K562 (cell line): Measurements from ENCODE around the gene POLR3G. TPM values are rescaled to one million over a fixed set of nuclear protein-coding genes. Genes with fewer than 3 reads are reported as not detected.

Source experiments
- ADNP ChIP-seq: fragments of 200-800 bp; sonication (Bioruptor generic); IDR thresholded peaks from 2 replicates; pipeline ENCODE4 v1.6.1; 2016; ENCODE audit warnings: missing genetic modification characterization, missing compliant biosample characterization
- C11orf30 ChIP-seq: fragments of 450-650 bp; IDR thresholded peaks from 2 replicates; pipeline ENCODE4 v1.6.1; 2016; ENCODE audit warnings: low read depth, mild to moderate bottlenecking
- CREB1 ChIP-seq, 2 experiments: sonication (generic) in 1 of 2; formaldehyde crosslinking in 1 of 2; IDR thresholded peaks; 2 replicates each; pipeline versions ENCODE4 v1.6.1 to v1.8.0; 2012 to 2022; ENCODE audit warnings: inconsistent platforms in 1 of 2, mild to moderate bottlenecking in 1 of 2, missing genetic modification reagents in 1 of 2, moderate library complexity in 1 of 2
- EHMT2 ChIP-seq: fragments of 450-650 bp; IDR thresholded peaks from 2 replicates; pipeline ENCODE4 v1.6.1; 2018; ENCODE audit warnings: antibody characterized with exemption
- KDM5B ChIP-seq: fragments of 200-600 bp; sonication (generic); IDR thresholded peaks from 2 replicates; pipeline ENCODE4 v1.6.1; 2012; ENCODE audit warnings: low read depth, mild to moderate bottlenecking, moderate library complexity, low read length, control low read depth, inconsistent platforms; ENCODE audit not compliant: insufficient replicate concordance
- SMARCE1 ChIP-seq: fragments of 450-650 bp; IDR thresholded peaks from 2 replicates; pipeline ENCODE4 v1.7.1; 2016; ENCODE audit warnings: mild to moderate bottlenecking
- SNRNP70 ChIP-seq: fragments of 200-400 bp; formaldehyde crosslinking; optimal IDR thresholded peaks from 2 replicates; pipeline ENCODE3; 2017; ENCODE audit warnings: low read depth, low read length
- TEAD4 ChIP-seq, 2 experiments: sonication (generic) in 1 of 2; formaldehyde crosslinking in 1 of 2; IDR thresholded peaks; 2 replicates each; pipeline versions ENCODE4 v1.6.1 to v1.8.0; 2012 to 2022; ENCODE audit warnings: borderline replicate concordance in 1 of 2, inconsistent platforms in 1 of 2, low read length in 1 of 2, mild to moderate bottlenecking in 1 of 2, missing genetic modification reagents in 1 of 2
- WHSC1 ChIP-seq: IDR thresholded peaks from one replicate; pipeline ENCODE4 v1.6.1; 2012; ENCODE audit warnings: low read length, control low read depth, inconsistent platforms
- ZNF232 ChIP-seq: sonication (generic); formaldehyde crosslinking; IDR thresholded peaks from 2 replicates; pipeline ENCODE4 v1.8.0; 2022; ENCODE audit warnings: mild to moderate bottlenecking, missing genetic modification reagents
- polyA plus RNA-seq, 8 experiments: library from polyadenylated mRNA; depleted of rRNA in 4 of 8; stranded (reverse) in 5 of 8; unstranded in 3 of 8; fragments of >200 nt; fragmentation: Nextera tagmentation in 2 of 8; fragmentation: Illumina TruSeq in 1 of 8; extraction: Ambion mirVana in 2 of 8; extraction: Trizol in 1 of 8; gene quantifications; 2 replicates each; pipeline versions ENCODE4 v1.2.1 to v1.2.3, GENCODE V29; 2011 to 2014; ENCODE audit warnings: inconsistent platforms in 1 of 8, missing spikeins in 1 of 8
- total RNA-seq, 7 experiments: library from RNA; depleted of rRNA in 6 of 7; stranded (reverse); fragments of >200 nt in 6 of 7; fragmentation: Illumina TruSeq in 2 of 7; extraction: Trizol in 2 of 7; gene quantifications; 2 replicates each; pipeline versions ENCODE4 v1.2.1 to v1.2.3, GENCODE V29; 2011 to 2021; ENCODE audit warnings: low replicate concordance in 1 of 7
- TF ChIP-seq, protein P1 (sequence below): fragments of 200-800 bp; sonication (Bioruptor generic); IDR thresholded peaks from 2 replicates; pipeline ENCODE4 v1.6.1; 2016; ENCODE audit warnings: missing genetic modification characterization, missing compliant biosample characterization
- TF ChIP-seq, protein P2 (sequence below): fragments of 250-450 bp; sonication (Bioruptor Pico); IDR thresholded peaks from 2 replicates; pipeline ENCODE4 v1.5.0; 2021; ENCODE audit warnings: mild to moderate bottlenecking, moderate library complexity

POLR3G gene
- total and polyA plus RNA-seq, 9 of the 15 experiments (the other 6 are each of a cell fraction or from before 2014, with no cell fraction given) = 39.0 to 111 (median 59.0) TPM

DNA sequence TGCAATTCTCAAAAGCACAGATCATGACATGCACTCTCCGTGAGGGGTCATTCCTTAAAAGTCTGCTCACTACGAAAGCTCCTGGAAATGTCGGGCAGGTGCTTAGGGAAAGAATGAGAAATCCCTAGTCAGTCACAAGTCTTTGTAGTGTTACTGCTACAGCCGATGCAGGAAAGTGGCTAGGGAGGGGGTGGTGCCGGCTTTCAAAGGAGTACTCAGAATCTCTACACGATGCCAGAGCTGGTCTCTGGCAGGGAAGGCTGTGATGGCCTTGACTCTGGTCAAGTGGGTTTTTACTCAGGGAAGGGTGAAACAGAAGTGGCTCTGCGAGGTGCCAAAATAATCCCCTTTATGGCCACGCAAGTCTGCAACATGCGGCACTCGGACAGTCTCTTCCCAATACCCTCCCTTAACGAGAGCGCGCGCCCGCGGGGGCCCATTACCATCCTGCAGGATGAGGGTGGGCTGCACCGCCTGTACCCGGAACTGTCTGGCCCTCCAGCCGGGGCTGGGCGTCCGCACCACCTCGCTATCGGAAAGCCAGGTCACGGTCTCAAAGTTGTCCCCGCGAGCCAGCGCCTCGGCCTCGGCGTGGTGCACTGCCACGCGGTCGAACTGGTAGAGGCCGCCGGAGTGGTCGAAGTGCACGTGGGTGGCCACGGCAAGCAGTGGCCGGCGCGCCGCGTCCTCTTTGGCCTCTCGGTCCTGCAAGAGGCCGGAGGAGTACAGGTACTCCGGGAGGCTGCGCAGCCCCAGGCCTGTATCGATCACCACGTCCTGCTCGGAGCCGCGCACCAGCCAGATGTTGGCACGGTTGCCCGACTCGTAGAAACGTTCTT is 1.0 kb upstream of the POLR3G start (continued):
- TF ChIP-seq ADNP = no peak
- TF ChIP-seq SMARCE1 = no peak
- TF ChIP-seq, protein P1, sequence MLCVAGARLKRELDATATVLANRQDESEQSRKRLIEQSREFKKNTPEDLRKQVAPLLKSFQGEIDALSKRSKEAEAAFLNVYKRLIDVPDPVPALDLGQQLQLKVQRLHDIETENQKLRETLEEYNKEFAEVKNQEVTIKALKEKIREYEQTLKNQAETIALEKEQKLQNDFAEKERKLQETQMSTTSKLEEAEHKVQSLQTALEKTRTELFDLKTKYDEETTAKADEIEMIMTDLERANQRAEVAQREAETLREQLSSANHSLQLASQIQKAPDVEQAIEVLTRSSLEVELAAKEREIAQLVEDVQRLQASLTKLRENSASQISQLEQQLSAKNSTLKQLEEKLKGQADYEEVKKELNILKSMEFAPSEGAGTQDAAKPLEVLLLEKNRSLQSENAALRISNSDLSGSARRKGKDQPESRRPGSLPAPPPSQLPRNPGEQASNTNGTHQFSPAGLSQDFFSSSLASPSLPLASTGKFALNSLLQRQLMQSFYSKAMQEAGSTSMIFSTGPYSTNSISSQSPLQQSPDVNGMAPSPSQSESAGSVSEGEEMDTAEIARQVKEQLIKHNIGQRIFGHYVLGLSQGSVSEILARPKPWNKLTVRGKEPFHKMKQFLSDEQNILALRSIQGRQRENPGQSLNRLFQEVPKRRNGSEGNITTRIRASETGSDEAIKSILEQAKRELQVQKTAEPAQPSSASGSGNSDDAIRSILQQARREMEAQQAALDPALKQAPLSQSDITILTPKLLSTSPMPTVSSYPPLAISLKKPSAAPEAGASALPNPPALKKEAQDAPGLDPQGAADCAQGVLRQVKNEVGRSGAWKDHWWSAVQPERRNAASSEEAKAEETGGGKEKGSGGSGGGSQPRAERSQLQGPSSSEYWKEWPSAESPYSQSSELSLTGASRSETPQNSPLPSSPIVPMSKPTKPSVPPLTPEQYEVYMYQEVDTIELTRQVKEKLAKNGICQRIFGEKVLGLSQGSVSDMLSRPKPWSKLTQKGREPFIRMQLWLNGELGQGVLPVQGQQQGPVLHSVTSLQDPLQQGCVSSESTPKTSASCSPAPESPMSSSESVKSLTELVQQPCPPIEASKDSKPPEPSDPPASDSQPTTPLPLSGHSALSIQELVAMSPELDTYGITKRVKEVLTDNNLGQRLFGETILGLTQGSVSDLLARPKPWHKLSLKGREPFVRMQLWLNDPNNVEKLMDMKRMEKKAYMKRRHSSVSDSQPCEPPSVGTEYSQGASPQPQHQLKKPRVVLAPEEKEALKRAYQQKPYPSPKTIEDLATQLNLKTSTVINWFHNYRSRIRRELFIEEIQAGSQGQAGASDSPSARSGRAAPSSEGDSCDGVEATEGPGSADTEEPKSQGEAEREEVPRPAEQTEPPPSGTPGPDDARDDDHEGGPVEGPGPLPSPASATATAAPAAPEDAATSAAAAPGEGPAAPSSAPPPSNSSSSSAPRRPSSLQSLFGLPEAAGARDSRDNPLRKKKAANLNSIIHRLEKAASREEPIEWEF (CRISPR knock-in tag) = no peak
- no peak for TF ChIP-seq EHMT2
- no peak for TF ChIP-seq TEAD4 (IDR thresholded peaks at IDR 0.05; ENCODE audit: low read length)
- peak; percentile 83; the same call in 1 of the 2 replicates for TF ChIP-seq TEAD4 (CRISPR knock-in tag; IDR thresholded peaks at IDR 0.05; ENCODE audit: borderline replicate concordance)
- TF ChIP-seq CREB1 (IDR thresholded peaks at IDR 0.05) = no peak
- TF ChIP-seq CREB1 (CRISPR knock-in tag; IDR thresholded peaks at IDR 0.05) = no peak
- no peak for TF ChIP-seq WHSC1
- 0 out of 2 replicates have a peak, but pooled peaks have one; percentile 86 for TF ChIP-seq ZNF232
- no peak for TF ChIP-seq C11orf30
- no peak for TF ChIP-seq KDM5B
- no peak for TF ChIP-seq SNRNP70
- TF ChIP-seq, protein P2, sequence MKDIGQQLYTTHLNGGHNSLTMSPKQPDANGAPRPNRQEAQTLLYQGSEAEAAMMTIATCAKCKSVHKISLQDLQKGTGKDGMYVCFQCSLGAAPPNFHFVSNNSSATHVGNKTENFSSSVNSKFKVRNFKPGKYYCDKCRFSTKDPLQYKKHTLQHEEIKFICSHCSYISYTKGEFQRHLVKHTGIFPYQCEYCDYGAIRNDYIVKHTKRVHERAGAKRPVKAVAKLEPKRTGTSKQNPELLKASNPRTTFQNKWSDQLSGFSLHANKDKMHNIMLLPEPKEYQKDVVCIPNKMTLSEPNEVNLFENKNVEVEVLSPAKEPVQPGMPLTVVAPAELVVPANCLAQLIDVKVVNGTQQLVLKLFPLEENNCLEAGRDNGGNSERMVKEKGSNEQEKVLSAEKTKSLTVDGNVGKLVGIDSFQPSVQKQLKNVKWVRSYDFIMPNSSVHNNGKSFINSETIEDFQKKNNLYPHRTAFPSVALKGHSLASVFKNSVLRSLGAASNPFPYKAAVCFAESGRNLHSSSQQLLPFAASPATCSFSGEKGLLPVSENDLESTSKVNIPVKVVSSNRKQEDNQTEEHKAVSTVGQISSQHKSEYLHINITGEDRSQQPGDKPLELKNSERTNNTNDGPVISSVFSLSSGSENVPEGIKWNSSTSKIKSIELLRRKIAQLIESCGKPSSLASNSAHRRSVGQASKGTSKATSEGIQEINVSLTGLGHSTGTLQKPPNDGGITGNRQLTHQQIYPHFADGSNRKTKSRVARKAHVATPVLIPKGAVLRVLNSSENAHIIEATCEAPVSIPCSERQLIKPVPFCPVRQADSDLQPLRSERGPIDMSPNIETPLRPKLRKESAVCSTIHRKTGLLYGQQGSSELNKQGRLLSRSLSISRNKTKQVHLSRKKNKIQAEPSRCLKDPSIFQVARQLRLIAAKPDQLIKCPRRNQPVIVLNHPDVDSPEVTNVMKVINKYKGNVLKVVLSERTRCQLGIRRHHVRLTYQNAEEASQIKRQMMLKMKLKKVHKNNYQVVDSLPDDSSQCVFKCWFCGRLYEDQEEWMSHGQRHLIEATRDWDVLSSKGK = no peak
